ENCODE results near the gene MAB21L1. TPM values are rescaled to one million over a fixed set of nuclear protein-coding genes. Genes with fewer than 3 reads are reported as not detected.

MAB21L1 gene
- total and polyA plus RNA-seq, 2 of the 8 experiments (the other 6 are each of a cell fraction or from before 2014, with no cell fraction given): not detected

- TF ChIP-seq CHD7 (IDR thresholded peaks at IDR 0.05; ENCODE audit: insufficient replicate concordance, low read length) (no peak), TBP (IDR thresholded peaks at IDR 0.05; ENCODE audit: low read depth, low read length) (no peak), CTBP2 (IDR thresholded peaks at IDR 0.05; ENCODE audit: borderline replicate concordance, insufficient read depth, insufficient read length, low read length) (no peak), MAX (IDR thresholded peaks at IDR 0.05) (no peak), ZNF274 (IDR thresholded peaks at IDR 0.05; ENCODE audit: borderline replicate concordance, extremely low read depth, low read length) (no peak), RXRA (IDR thresholded peaks at IDR 0.05; ENCODE audit: insufficient read depth, low read depth, low read length) (no peak), YY1 (IDR thresholded peaks at IDR 0.05; ENCODE audit: low read depth, low read length) (no peak), ATF3 (IDR thresholded peaks at IDR 0.05; ENCODE audit: insufficient read depth, low read depth, low read length) (no peak)
Observed at GRCh38 chr13:35499196-35499662, 22.7 kb upstream of the MAB21L1 start (continued).

Data from H1 (cell line).